Adrenal gland (tissue), 12 donors: ENCODE measurements around the gene MAPK10. TPM values are rescaled to one million over a fixed set of nuclear protein-coding genes. Genes with fewer than 3 reads are reported as not detected.

ENCODE experiments used
- DNase-seq, 7 donors: peaks; one replicate each; pipeline ENCODE4 v3.0.0-alpha.2; 2019 to 2020
- H3K27ac ChIP-seq, 5 donors: fragments of 200-600 bp; sonication (generic) in 4 of 5; 1 replicate in 3 of 5; 2 replicates in 2 of 5; pipeline versions ENCODE4 v1.5.1 to v1.8.0; 2016 to 2020; ENCODE audit warnings: mild to moderate bottlenecking in 1 of 5
- H3K27me3 ChIP-seq: fragments of 200-600 bp; 2 replicates; pipeline ENCODE4 v1.8.0; 2021
- H3K36me3 ChIP-seq, 2 donors: fragments of 200-600 bp; replicated peaks in 1 of 2; 1 replicate in 1 of 2; 2 replicates in 1 of 2; pipeline versions ENCODE4 v1.5.1 to v1.8.0; 2018 to 2022
- H3K4me1 ChIP-seq, 2 donors: fragments of 200-600 bp; replicated peaks in 1 of 2; 1 replicate in 1 of 2; 2 replicates in 1 of 2; pipeline versions ENCODE4 v1.5.1 to v1.8.0; 2018 to 2021
- H3K4me3 ChIP-seq, 4 donors: fragments of 200-600 bp; sonication (generic) in 3 of 4; one replicate each; pipeline ENCODE4 v1.5.1; 2016 to 2018
- H3K9me3 ChIP-seq, 3 donors: fragments of 200-600 bp; sonication (generic) in 1 of 3; replicated peaks in 1 of 3; 1 replicate in 2 of 3; 2 replicates in 1 of 3; pipeline versions ENCODE4 v1.5.1 to v1.8.0; 2016 to 2021
- POLR2A ChIP-seq, 2 donors: fragments of 450-650 bp; IDR thresholded peaks; one replicate each; pipeline ENCODE4 v1.6.1; 2017; ENCODE audit warnings: antibody characterized with exemption in 2 of 2, mild to moderate bottlenecking in 2 of 2, moderate library complexity in 1 of 2
- WGBS, 4 donors: extraction: QIAGEN DNeasy Blood & Tissue Kit in 2 of 4; methylation state at CpG; one replicate each; pipeline versions ENCODE4 v1.1.5 to v1.1.7; 2013 to 2017; 5-methylcytosine and 5-hydroxymethylcytosine counted together
- intact Hi-C, 2 donors: fragments of 100-400 bp; cut with DNase I; formaldehyde crosslinking; loops; one replicate each; pipeline versions ENCODE4 v1.14.1 to v1.15.0; 2022 to 2023
- polyA plus RNA-seq, 3 donors: library from polyadenylated mRNA; stranded (reverse); fragments of 200-250 nt in 2 of 3; fragments of 350-450 nt in 1 of 3; fragmentation: Illumina TruSeq in 1 of 3; extraction: RNeasy Lipid Tissue Mini Kit (QIAGEN cat#74804) in 1 of 3; gene quantifications; one replicate each; pipeline ENCODE4 v1.2.3, GENCODE V29; 2013 to 2014
- total RNA-seq, 9 donors: library from RNA; depleted of rRNA in 4 of 9; stranded (reverse); fragments of >200 nt in 4 of 9; fragments of 120-200 nt in 1 of 9; fragmentation: NEBNext Ultra II Directional in 1 of 9; extraction: Animal tissue kit (Norgen Biotek cat#: 25700) in 1 of 9; gene quantifications; one replicate each; pipeline versions ENCODE4 v1.1.0 to v1.2.4, GENCODE V29; 2013 to 2023
- TF ChIP-seq, protein P1 (sequence below), 6 experiments: fragments of 450-650 bp in 4 of 6; fragments of 200-600 bp in 2 of 6; sonication (generic) in 1 of 6; IDR thresholded peaks; 1 replicate in 5 of 6; 2 replicates in 1 of 6; pipeline versions ENCODE4 v1.5.1 to v1.8.0; 2016 to 2021; ENCODE audit warnings: antibody characterized with exemption in 6 of 6, mild to moderate bottlenecking in 2 of 6, moderate library complexity in 1 of 6
- donor health status: healthy with polysubstance abuse.
- donor health status: Bipolar disorder and iron deficiency.
- donor health status: DM: yes; HTN: yes; CAD: no.
- donor health status: DM: no; HTN: no; CAD: no.
- donor health status: DM: no; HTN: no; CAD: no.
- donor health status: DM: yes; HTN: yes; CAD: no.

MAPK10 gene
- total and polyA plus RNA-seq, 12 donors, result 11.6 to 160 (median 42.1) TPM

DNA sequence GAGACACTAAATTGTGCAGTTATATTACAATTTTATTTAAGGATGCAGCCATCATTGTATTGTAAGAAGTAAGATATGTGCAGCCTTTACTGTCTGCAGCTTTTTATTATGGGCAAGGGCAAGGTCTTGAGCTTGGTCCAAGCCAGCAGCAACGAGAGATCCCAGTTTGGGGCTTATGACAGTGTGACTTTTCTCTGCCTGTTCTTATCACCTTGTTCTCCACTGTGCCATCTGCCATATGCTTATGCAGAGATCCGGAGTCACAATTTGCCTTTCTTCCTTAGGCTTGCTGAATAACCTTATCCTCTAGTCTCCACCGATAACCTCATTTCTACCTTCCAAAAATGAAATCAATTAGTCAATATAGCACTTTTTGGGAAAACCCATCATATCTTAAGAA, 30.4 kb downstream of the MAPK10 start:
- H3K9me3 ChIP-seq, result no peaks in the 10 kb centered on the region
- 67 to 77% (median 71%) methylated on average over 3 of the region's 3 CpGs for WGBS, 4 donors
- H3K36me3 ChIP-seq, result no peaks in the 10 kb centered on the region
- no peak for TF ChIP-seq POLR2A (IDR thresholded peaks at IDR 0.05)
- TF ChIP-seq, protein P1, sequence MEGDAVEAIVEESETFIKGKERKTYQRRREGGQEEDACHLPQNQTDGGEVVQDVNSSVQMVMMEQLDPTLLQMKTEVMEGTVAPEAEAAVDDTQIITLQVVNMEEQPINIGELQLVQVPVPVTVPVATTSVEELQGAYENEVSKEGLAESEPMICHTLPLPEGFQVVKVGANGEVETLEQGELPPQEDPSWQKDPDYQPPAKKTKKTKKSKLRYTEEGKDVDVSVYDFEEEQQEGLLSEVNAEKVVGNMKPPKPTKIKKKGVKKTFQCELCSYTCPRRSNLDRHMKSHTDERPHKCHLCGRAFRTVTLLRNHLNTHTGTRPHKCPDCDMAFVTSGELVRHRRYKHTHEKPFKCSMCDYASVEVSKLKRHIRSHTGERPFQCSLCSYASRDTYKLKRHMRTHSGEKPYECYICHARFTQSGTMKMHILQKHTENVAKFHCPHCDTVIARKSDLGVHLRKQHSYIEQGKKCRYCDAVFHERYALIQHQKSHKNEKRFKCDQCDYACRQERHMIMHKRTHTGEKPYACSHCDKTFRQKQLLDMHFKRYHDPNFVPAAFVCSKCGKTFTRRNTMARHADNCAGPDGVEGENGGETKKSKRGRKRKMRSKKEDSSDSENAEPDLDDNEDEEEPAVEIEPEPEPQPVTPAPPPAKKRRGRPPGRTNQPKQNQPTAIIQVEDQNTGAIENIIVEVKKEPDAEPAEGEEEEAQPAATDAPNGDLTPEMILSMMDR (IDR thresholded peaks at IDR 0.05), result no peak
- H3K4me3 ChIP-seq, result no peak overlapping the region
- H3K4me1 ChIP-seq, result no peaks in the 10 kb centered on the region
- intact Hi-C loops, result no loop called here
- DNase-seq, result no peak
- H3K27me3 ChIP-seq, result no peaks in the 10 kb centered on the region
- no peak overlapping the region for H3K27ac ChIP-seq

DNA sequence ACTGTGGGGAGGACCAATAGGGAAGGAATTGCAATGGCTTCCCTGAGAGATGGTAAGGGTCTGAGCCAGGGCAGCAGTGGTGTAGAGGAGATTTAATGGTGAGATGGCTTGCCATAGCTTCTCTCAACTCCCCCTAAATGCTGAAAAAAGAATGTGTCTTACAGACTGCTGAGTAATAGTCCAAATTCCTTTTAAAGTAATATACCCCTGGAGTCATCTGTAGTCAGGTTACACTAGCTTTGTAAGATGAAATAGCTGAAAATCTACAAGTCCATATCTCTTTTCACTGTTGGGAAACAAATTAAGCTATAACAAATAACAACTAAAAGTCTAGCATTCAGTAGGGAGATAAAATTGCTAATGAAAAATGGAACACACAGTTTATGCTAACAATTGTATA, 33.5 kb downstream of the MAPK10 start:
- no peaks in the 10 kb centered on the region for H3K36me3 ChIP-seq
- H3K9me3 ChIP-seq, result no peaks in the 10 kb centered on the region
- no peak for TF ChIP-seq POLR2A (IDR thresholded peaks at IDR 0.05)
- TF ChIP-seq, protein P1 (IDR thresholded peaks at IDR 0.05), result no peak
- no peak for DNase-seq
- peaks cover 0 to 5% of the 10 kb centered on the region in 2 donors for H3K4me1 ChIP-seq
- no peak overlapping the region for H3K4me3 ChIP-seq
- H3K27me3 ChIP-seq, result no peaks in the 10 kb centered on the region
- intact Hi-C loops, result no loop called here
- H3K27ac ChIP-seq, result no peak overlapping the region

DNA sequence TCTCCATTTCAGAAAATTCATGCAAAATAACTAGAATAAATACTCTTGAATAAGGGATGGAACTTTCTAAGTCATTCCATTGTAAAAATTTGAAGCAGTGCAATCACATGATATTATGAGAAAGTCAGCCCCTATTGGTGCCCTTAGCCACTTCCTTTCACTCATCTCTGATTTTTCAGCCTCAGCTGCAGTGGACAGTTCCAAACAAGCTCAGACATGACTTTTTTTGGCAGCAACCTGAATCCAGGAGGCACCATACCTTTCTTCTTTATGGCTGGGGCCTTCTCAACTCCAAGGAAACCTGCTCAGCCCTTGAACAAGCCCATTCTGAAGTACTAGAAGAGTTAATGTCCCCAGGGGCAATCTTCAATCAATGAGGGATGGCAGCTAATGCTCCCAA, 40.5 kb downstream of the MAPK10 start:
- Histone ChIP-seq H3K27me3 (no peaks in the 10 kb centered on the region), H3K27ac (no peak overlapping the region), H3K4me3 (no peak overlapping the region), H3K9me3 (no peaks in the 10 kb centered on the region), H3K36me3 (no peaks in the 10 kb centered on the region), H3K4me1 (peaks cover 0 to 5% of the 10 kb centered on the region in 2 donors)
- no peak for TF ChIP-seq POLR2A (IDR thresholded peaks at IDR 0.05)
- TF ChIP-seq, protein P1 (IDR thresholded peaks at IDR 0.05), result no peak
- intact Hi-C loops, result no loop called here
- no peak for DNase-seq

DNA sequence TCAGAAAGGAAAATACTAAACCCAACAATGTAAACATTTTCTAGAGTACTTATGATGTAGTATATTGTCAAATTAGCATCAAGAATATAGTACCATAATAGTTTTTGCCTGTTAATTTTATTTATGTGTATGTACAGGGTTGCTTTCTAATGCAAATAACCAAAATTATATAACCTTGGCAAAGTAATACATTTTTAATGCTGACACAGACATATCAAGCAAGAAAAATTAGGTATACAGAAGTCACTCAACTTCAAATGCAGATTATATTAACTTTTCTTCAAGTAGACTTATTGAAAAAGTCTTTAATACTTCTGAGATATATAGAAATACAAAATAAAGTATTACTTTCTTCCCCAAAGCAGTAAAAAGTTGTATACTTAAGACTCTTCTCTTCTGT, 44.3 kb downstream of the MAPK10 start:
- H3K4me3 ChIP-seq, result no peak overlapping the region
- intact Hi-C loops, result no loop called here
- TF ChIP-seq POLR2A (IDR thresholded peaks at IDR 0.05), result no peak
- TF ChIP-seq, protein P1 (IDR thresholded peaks at IDR 0.05), result no peak
- H3K27me3 ChIP-seq, result no peaks in the 10 kb centered on the region
- DNase-seq, result no peak
- H3K27ac ChIP-seq, result no peak overlapping the region
- no peaks in the 10 kb centered on the region for H3K36me3 ChIP-seq
- no peaks in the 10 kb centered on the region for H3K9me3 ChIP-seq
- no peaks in the 10 kb centered on the region for H3K4me1 ChIP-seq
